GM18873 (cell line): ENCODE data around the gene SERPINF2.
"Not testable (repeated sequence)": the region's sequence is repeated elsewhere in the genome, so short reads cannot be mapped to it uniquely, and the experiment has no call there.

Source experiments
- ATAC-seq: cut with Tn5 transposase; IDR thresholded peaks from one replicate; pipeline ENCODE4 v1.9.1; 2021; ENCODE audit warnings: mild to moderate bottlenecking, moderate library complexity, moderate number of reproducible peaks; ENCODE audit not compliant: unreplicated experiment, low FRiP score

Gene SERPINF2

GRCh38 chr17:1733759-1734158 lies 8.9 kb upstream of the SERPINF2 start:
- ATAC-seq, result no peak

- no peak for ATAC-seq
Measured at GRCh38 chr17:1735418-1735817, 7.3 kb upstream of the SERPINF2 start.

- ATAC-seq, result no peak
Measured at GRCh38 chr17:1735834-1736347, 6.8 kb upstream of the SERPINF2 start.

- no peak for ATAC-seq
Measured at GRCh38 chr17:1736348-1737281, 6.1 kb upstream of the SERPINF2 start.

GRCh38 chr17:1737531-1738291 lies 5.0 kb upstream of the SERPINF2 start:
- ATAC-seq, result no peak

GRCh38 chr17:1741899-1742298 lies 772 bp upstream of the SERPINF2 start:
- not testable (repeated sequence) for ATAC-seq

GRCh38 chr17:1743088-1743439 lies 393 bp downstream of the SERPINF2 start:
- no peak for ATAC-seq

GRCh38 chr17:1744551-1745512 lies 2.2 kb downstream of the SERPINF2 start:
- ATAC-seq, result no peak

GRCh38 chr17:1745513-1746020 lies 2.9 kb downstream of the SERPINF2 start:
- ATAC-seq, result no peak

- ATAC-seq, result no peak
Measured at GRCh38 chr17:1746975-1747543, 4.4 kb downstream of the SERPINF2 start.

- no peak for ATAC-seq
Measured at GRCh38 chr17:1750628-1751027, 8.0 kb downstream of the SERPINF2 start.

GRCh38 chr17:1752425-1753262 lies 10.0 kb downstream of the SERPINF2 start:
- ATAC-seq, result no peak

GRCh38 chr17:1753767-1754429 lies 11.2 kb downstream of the SERPINF2 start:
- ATAC-seq, result no peak

- no peak for ATAC-seq
Measured at GRCh38 chr17:1754430-1755112, 11.9 kb downstream of the SERPINF2 start.

GRCh38 chr17:1755252-1755826 lies 12.7 kb downstream of the SERPINF2 start:
- no peak for ATAC-seq

GRCh38 chr17:1755827-1756262 lies 13.2 kb downstream of the SERPINF2 start:
- no peak for ATAC-seq

GRCh38 chr17:1758807-1759206 lies 16.1 kb downstream of the SERPINF2 start:
- no peak for ATAC-seq
